GM19193 (cell line): ENCODE results near the gene SPINK8.

ENCODE experiments used
- POLR2A ChIP-seq: IDR thresholded peaks from 4 replicates; pipeline ENCODE4 v1.6.1; 2011; ENCODE audit not compliant: insufficient read depth, insufficient read length; ENCODE audit errors: extremely low read depth

SPINK8 gene

DNA sequence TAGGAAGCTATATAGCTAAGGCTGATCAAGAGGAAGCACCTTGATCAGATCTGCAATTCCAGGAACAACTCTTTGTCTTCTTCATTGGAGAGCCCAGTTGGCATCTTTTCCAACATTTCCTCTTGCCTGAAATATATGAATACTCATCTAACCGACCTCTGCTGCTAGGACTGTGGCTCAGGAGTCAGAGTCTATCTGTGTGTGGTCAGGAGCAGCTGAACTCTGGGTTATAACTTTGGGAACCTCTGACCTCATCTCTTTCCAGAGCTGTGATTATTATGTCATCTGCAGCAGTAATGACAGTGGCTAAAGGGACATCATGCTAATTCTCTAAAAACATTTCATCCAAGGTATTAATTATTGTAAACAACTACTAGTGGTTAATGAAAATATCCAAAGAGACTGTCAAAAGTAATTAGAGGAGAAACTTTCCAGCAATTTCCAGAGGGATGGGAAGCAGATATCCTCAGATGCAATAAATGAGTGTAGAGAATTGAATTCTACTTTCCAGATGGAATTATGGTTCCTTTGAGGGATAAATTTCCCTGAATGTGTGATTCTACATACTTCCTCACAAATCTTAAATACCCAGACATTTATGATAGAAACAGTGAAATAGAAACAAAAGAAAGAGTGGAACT lies 11.5 kb upstream of the SPINK8 start:
- no peak for TF ChIP-seq POLR2A

DNA sequence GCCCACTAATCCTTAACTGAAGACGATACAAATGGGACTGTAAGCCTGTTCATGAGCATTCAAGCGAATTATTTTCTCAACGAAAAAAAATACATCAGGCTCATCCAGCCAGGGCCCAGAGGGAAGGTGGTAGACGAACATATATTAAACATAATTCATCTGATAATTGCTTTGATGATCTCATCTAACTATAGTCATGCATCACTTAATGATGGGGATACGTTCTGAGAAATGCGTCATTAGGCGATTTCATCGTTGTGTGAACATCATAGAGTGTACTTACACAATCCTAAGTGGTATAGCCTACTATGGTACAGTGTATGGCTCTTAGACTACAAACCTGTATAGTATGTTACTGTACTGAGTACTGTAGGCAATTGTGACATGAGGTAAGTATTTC lies 10.0 kb upstream of the SPINK8 start:
- TF ChIP-seq POLR2A: no peak

DNA sequence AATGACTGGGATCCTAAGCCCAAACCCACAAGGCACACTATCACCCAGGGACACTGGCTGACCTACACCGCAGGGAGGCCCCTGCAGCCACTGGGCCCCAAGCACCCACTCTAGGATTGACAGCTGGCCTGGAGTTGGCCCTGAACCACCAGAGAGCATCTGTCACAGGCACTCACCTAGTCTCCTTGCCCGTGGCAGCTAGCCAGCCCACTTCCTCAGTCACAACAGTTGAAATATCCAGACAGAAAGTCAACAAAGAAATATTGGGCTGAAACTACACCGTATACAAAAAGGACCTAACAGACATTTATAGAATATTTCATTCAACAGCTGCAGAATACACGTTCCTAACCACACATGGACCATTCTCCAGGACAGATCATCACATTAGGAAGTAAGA lies 5.2 kb upstream of the SPINK8 start:
- TF ChIP-seq POLR2A: no peak

DNA sequence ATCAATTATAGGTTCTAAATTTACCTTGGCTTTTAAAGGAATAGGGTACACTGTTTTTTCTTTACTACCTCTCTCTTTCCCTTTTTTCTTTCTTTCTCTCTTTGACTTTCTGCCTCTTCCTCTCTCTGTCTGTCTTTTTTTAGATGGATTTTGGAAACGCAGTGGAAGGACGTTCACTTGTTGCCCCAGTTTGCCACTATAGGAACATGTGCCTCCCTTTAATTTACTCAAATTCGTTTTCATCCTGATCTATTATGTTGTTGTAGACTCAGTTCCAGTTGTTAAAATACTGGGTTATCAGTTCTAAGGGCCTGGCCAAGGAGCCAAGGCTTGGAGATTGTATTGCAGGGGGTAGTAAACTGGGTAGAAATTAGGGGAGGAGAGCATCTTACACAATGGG lies 1.1 kb upstream of the SPINK8 start:
- no peak for TF ChIP-seq POLR2A

DNA sequence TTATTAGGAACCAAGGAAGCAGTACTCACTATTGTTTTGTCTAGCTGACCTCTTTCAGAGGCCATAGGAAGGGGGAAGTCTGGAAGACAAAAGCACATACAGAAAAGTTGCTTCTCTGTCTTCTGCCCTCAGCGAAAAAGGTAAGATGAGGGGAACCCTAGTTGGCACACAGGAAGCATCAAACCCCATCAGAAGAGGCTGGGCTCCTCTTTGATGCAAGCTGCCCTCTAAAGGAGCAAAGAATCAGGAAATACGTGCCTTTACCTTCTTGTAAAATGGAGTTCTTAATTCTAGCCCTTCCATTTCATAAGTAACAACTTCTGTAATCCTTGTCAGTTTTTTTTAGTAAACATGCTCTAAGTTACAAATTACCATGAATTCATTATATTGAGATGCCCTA lies 12.5 kb downstream of the SPINK8 start:
- TF ChIP-seq POLR2A: no peak

DNA sequence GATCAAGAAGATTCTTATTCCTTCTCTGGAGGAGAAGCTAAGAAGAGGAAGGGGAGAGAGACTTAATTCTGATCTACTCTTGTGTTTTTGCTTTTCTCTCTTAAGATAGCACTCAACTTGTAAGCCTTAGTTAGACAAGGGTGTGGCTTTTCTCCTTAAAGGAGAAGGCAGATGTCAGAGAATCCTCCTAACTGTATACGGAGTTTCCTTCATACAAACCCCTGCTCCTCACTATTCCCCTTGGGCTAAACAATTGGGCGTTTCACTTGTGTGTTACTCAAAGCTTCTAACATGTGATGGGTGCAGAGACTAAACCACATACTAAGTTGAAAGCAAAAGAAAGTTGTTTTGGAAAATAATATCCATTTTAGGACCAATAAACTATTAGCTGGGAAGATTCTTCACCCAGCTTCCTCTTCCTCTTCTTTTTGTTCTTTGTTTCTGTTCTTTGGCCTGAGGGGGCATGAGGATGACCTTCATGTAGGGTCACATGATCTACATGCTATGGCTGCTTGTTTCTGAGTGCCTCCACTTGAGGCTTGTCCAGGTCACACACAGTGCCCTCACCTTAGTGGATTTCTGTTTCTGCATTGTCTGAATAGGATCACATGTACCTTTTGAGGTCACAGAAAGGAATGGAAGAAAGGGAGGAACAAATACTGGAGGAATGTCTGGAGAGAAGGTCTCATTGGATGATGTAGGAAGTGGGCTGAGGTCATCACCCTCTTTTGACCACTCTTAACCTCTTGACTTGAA lies 14.6 kb downstream of the SPINK8 start:
- no peak for TF ChIP-seq POLR2A

DNA sequence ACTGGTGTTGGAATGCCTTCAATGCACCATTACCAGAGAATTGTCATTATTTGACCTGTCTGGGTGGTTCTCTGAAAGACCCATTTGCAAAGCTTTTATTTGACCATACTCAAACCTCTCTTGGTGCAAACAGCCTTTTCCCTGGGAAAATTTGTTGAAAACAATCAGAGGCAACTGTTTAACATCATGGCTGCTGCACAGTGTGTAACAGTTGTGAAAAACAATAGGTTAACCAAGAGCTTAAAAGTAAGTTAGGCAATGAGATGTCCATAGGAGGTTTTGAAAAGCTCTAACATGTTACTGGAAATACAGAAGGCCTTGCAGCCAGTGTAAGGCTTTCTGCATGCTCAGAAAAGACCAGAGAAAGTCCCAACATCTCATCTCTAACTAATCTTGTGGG lies 18.9 kb downstream of the SPINK8 start:
- no peak for TF ChIP-seq POLR2A

DNA sequence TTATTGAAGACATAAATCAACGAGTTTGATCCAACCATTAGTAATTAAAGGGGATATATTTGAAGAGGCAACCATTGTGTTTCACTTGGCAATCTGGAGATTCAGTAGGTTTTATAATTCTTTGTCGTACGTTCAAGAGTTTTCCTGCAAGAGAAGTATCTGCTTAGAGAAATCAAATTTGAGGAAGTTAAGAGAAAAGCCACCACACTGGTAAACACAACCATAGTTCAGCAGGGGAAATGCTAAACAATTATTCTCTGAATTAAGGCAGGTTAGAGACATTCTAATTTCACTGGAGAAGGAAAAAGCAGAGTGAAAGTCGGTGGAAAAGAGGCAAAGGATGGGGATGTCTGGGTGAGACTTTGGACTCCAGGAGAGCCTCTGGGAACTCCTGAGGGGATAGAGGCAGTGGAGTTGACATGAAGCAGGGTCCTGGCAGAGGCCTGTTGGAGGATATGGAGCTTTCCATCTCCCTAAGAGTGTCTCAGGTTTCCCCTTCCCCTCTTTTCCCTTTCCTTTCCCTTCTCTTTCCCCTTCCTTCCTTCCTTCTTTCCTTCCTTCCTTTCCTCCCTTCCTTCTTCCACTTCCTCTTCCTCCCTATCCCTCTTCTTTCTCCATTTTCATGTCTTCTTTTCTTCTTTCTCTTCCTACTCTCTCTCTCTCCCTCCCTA lies 26.5 kb downstream of the SPINK8 start:
- no peak for TF ChIP-seq POLR2A

DNA sequence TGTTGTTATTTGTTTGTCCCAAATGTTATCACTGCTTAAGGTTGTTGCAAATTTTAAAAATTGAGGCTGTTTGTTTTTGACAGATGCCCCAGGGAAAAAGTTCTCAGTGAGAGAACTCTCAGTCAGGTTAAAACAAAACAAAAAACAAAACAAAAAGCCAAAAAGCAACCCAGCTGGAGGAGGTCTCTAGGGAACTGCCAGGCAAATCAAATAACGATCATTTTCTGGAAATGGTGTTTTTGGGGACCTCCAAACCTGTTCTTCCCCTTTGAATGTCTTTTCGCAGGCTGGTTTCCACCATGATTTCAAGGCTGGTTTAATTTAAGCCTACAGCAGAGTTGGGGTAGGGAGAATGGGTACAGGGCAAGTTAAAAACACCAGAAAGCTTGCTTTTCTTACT lies 27.2 kb downstream of the SPINK8 start:
- TF ChIP-seq POLR2A: no peak

DNA sequence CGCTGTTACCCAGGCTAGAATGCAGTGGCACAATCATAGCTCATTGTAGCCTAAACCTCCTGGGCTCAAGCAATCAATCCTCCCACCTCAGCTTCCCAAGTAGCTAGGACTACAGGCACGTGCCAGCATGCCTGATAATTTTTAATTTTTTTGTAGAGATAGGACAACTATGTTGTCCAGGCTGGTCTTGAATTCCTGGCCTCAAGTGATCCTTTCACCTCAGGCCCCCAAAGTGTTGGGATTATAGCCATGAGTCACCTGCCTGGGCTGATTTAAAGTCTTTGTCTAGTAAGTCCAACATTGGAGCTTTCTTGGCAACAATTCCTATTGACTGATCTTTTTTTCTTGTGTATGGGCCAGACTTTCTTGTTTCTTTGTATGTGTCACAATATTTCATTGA lies 28.1 kb downstream of the SPINK8 start:
- TF ChIP-seq POLR2A: no peak

DNA sequence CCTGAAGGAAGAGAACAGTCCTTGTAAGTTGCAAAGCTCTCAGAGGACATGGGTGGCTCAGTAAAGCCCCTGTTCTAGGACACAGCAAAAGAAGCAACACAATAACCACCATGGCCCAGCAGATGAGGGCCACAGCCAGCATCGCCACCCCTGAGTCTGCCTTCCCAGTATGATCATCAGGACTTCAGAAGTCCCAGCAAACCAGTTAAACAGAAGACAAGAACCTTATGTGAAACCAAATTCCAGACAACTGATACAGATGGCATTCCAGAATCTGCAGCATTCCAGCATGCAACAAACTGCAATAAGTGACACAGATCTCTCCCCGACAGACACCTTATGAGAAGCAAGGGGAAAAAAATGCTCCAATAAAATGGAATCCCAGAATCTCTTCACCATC lies 30.4 kb downstream of the SPINK8 start:
- TF ChIP-seq POLR2A: no peak

DNA sequence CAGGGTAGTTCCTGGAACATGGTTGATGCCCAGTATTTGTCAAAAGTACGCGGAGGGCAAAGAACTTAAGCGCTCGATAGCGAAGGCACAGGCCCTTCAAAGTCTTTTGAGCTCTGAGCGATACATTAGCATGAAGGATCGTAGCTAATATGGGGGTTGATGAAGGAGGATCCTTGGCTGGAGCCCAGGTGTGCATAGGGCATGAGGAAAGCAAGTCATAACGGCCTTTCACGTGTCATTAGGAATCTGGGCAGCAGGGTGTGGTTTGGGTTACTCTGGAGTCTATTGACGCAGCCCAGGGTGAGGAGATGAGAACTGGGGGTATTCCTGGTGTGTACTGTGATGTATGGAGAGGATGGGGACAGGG lies 31.7 kb downstream of the SPINK8 start:
- no peak for TF ChIP-seq POLR2A

DNA sequence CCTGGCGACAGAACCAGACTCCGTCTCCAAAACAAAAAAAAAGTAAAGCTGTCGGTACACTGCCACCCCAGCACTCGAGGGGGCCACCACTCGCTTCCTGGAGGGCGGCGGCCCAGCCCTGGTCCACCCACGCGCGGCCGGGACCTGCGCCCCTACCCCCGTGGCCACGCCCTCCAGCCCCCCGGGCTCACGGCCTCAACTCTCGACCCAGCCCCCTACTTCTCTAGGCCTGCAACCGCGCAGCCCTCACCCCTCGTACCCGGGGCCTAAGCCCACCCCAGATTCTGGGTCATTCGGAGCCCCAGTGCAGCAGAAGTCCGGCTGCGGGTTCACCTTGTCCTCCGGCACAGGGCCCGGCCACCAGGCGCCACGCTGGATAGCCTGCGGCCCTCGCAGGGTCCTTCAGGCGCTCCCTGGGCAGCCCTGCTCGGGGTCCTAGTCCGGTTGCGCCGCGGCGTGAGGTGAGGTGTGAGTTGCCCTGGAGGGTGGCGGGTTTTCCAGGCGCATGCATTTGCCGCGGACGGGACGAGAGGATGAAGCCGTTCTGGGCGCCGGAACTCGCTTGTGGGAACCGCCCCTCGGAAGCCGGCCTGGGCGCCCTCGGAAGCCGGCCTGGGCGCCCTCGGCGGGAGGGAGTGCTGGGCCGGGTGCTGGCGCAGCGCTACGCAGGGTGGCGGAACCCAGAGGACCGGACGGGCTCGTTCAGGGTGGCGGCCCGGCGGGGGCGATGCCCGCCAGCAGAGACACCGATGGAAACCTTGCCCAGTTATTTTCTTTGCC lies 32.3 kb downstream of the SPINK8 start, which contains the start of gene NME6:
Gene NME6, minus strand, starts transcription at position 348 of the 780 bp plus-strand sequence.
- peak; percentile 87 for TF ChIP-seq POLR2A

DNA sequence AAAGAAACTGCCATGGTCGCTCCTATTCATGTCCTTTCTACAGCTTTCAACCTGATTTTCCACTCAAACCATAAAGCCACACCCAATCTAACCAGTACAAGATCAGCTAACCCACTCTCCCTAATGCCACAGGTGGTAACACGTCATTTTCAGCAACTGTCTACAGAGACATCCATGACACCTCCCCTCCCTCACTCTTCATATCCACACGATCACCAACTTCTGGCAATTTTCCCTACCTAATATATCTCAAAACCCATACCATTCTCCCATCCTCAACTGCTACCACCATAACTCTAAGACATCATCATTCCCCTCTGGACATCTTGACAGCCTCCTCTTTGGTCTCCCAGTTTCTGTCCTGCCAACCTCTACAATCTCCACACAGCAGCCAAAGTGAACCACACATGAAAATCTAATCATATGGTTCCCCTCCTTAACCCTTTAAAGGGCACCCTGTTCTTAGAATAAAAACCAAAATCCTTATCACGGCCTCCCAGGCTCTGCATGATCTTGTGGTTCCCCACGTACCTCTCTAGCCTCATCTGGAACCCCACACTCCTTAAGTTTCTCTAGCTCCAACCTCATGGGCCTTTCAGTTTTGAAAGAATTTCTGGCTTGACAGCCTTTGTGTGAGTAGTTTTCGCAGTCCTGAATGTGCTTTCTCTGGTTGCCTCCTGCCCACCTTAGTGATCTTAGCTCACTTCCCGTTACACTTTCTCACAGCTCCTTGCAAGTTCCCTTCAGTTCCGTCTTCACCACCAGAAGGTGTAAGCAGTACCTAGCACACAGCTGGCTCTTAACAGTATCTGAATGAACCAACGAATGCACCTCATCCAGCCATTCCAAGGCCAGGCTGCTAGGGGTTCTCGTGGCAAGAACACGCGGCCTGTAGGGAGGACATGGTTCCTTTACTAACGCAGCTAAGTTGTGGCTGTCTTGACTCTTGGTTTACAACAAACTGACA lies 33.4 kb downstream of the SPINK8 start:
- TF ChIP-seq POLR2A: peak; percentile 72
